SJCRH30 (cell line): ENCODE results near the gene NDUFAF5. TPM values are rescaled to one million over a fixed set of nuclear protein-coding genes. Genes with fewer than 3 reads are reported as not detected.
"Not testable (repeated sequence)": the region's sequence is repeated elsewhere in the genome, so short reads cannot be mapped to it uniquely, and the experiment has no call there.

Experiments used
- DNase-seq, 2 experiments: peaks; one replicate each; pipeline ENCODE4 v3.0.0-alpha.2; 2015 to 2020
- H3K27ac ChIP-seq: fragments of 250-450 bp; sonication (Bioruptor Pico); 2 replicates; pipeline ENCODE4 v1.5.1; 2020; ENCODE audit warnings: mild to moderate bottlenecking, moderate library complexity
- H3K27me3 ChIP-seq: fragments of 250-450 bp; sonication (Bioruptor Pico); 2 replicates; pipeline ENCODE4 v1.5.1; 2020; ENCODE audit warnings: mild to moderate bottlenecking, moderate library complexity
- H3K36me3 ChIP-seq: fragments of 250-450 bp; sonication (Bioruptor Pico); 2 replicates; pipeline ENCODE4 v1.5.1; 2020; ENCODE audit warnings: mild to moderate bottlenecking, moderate library complexity
- H3K4me1 ChIP-seq: fragments of 250-450 bp; sonication (Bioruptor Pico); 2 replicates; pipeline ENCODE4 v1.5.1; 2020; ENCODE audit warnings: mild to moderate bottlenecking, moderate library complexity
- H3K4me3 ChIP-seq: fragments of 250-450 bp; sonication (Bioruptor Pico); 2 replicates; pipeline ENCODE4 v1.5.1; 2020; ENCODE audit warnings: mild to moderate bottlenecking, moderate library complexity
- H3K9me3 ChIP-seq: fragments of 250-450 bp; sonication (Bioruptor Pico); replicated peaks from 2 replicates; pipeline ENCODE4 v1.5.1; 2020; ENCODE audit warnings: mild to moderate bottlenecking, moderate library complexity
- total RNA-seq: library from RNA; depleted of rRNA; stranded (reverse); fragments of >200 nt; shearing (Covaris generic); gene quantifications from 2 replicates; pipeline ENCODE4 v1.2.3, GENCODE V29; 2014; rRNA removed

Gene NDUFAF5, protein sequence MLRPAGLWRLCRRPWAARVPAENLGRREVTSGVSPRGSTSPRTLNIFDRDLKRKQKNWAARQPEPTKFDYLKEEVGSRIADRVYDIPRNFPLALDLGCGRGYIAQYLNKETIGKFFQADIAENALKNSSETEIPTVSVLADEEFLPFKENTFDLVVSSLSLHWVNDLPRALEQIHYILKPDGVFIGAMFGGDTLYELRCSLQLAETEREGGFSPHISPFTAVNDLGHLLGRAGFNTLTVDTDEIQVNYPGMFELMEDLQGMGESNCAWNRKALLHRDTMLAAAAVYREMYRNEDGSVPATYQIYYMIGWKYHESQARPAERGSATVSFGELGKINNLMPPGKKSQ
- total RNA-seq = 29.1 and 36.2 TPM in 2 replicates

DNA sequence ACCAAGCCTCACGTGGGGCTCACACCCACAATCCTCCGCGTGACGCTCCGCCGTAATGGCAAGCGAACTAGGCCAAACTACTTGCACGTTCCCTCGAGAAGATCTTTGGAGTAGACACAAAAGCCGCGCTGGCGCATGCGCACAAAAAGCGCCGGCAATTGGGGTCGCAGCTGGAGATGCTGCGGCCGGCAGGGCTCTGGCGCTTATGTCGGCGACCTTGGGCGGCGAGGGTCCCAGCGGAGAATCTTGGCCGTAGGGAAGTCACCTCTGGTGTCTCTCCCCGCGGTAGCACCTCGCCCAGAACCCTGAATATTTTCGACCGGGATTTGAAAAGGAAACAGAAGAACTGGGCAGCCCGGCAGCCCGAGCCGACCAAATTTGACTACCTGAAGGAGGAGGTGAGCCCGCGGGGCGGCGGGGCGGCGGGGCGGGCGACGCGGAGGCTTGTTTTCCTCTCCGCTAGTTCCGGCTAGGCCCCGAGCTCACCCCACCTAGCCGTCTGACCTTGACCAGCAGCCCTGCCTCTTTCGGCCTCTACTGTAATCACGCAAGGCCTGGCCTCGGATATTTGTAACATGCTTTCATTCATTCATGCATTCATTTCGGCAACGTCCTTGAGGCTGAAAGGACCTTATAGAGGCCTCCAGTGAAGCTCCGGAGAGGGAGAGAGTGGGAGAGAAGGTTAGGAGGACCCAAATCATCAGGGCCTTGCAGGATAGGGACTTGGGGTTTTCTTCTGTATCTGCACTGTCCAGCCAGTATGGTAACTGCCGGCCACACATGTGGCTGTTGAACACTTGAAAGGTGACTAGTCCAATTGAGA lies at the start of gene NDUFAF5, which contains the start of gene ESF1:
TSS of gene NDUFAF5 (plus strand) at position 136 of the 823 bp plus-strand sequence. CDS start at position 177, 41 bp downstream.
TSS of gene ESF1 (minus strand) at position 27 of the 823 bp plus-strand sequence. CDS start 1,779 bp downstream, outside the sequence.
- no peaks in the 10 kb centered on the region for H3K27me3 ChIP-seq
- peak within 1 kb of the TSS; percentile 69 for H3K4me3 ChIP-seq
- H3K9me3 ChIP-seq = no peaks in the 10 kb centered on the region
- H3K27ac ChIP-seq = peak within 1 kb of the TSS; percentile 44
- peaks cover 36% of the 10 kb centered on the region for H3K36me3 ChIP-seq
- DNase-seq = peak; percentile 97 to 98
- no peaks in the 10 kb centered on the region for H3K4me1 ChIP-seq

- DNase-seq = no peak
- peaks cover 13% of the 10 kb centered on the region for H3K4me1 ChIP-seq
- H3K9me3 ChIP-seq = peaks cover 4% of the 10 kb centered on the region; the same call in 1 of the 2 replicates
- H3K4me3 ChIP-seq = no peak overlapping the region
- peaks cover 39% of the 10 kb centered on the region for H3K36me3 ChIP-seq
- no peak overlapping the region for H3K27ac ChIP-seq
- H3K27me3 ChIP-seq = no peaks in the 10 kb centered on the region
Observed at GRCh38 chr20:13735826-13736225, 49.0 kb upstream of the NDUFAF5 start.

DNA sequence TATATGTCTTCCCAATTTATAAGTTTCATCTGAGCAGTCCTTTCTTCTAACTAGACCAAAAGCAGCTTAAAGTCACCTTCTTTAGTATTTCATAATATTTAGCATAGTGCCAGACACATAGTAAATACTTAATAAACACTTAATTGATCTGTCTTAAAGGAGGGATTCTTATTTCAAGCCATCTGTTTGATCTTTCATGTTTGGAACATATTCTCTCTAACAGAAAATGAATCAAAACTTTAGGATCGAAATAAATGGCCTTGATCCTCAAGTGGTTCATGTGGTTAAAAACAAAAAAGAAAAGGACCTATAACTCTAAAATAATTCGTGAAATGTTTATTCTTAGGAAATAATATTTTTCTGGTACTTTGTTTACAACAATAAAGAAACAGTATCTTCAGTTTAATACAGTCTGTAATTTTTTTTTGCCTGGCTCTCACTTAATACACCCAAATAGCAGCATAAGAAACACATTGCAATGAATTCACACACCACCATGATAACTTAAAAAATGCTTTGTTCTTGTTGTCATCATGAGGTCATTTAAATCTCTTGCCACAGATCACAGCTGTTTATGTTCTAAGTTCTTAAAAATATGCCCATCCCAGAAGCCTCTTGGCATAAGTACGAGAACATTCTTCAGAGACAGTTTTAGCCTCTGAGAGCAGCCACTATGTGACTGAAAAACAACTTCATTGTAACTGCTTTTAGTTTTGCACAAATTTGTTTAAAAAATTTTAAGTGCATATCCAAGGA lies 48.2 kb upstream of the NDUFAF5 start:
- H3K4me1 ChIP-seq = peaks cover 13% of the 10 kb centered on the region
- H3K9me3 ChIP-seq = peaks cover 10% of the 10 kb centered on the region; the same call in 1 of the 2 replicates
- H3K36me3 ChIP-seq = peaks cover 43% of the 10 kb centered on the region
- peak in 1 of 2 experiments; percentile 13 for DNase-seq
- no peak overlapping the region for H3K4me3 ChIP-seq
- no peaks in the 10 kb centered on the region for H3K27me3 ChIP-seq
- H3K27ac ChIP-seq = no peak overlapping the region

- H3K4me1 ChIP-seq = peaks cover 13% of the 10 kb centered on the region
- H3K36me3 ChIP-seq = peaks cover 45% of the 10 kb centered on the region
- not testable (repeated sequence) for H3K4me3 ChIP-seq, H3K27me3 ChIP-seq, DNase-seq, H3K27ac ChIP-seq
- peaks cover 14% of the 10 kb centered on the region; the same call in 1 of the 2 replicates for H3K9me3 ChIP-seq
Observed at GRCh38 chr20:13738187-13738586, 46.6 kb upstream of the NDUFAF5 start.

- Histone ChIP-seq H3K27me3 (no peaks in the 10 kb centered on the region), H3K9me3 (peaks cover 19% of the 10 kb centered on the region), H3K4me3 (no peak overlapping the region), H3K36me3 (peaks cover 48% of the 10 kb centered on the region), H3K4me1 (peaks cover 13% of the 10 kb centered on the region), H3K27ac (no peak overlapping the region)
- DNase-seq = peak; percentile 74 to 76
Observed at GRCh38 chr20:13739731-13740649, 44.8 kb upstream of the NDUFAF5 start.

- no peak overlapping the region for H3K27ac ChIP-seq
- DNase-seq = no peak
- H3K36me3 ChIP-seq = peaks cover 53% of the 10 kb centered on the region
- peaks cover 19% of the 10 kb centered on the region for H3K9me3 ChIP-seq
- peaks cover 5% of the 10 kb centered on the region for H3K4me1 ChIP-seq
- H3K4me3 ChIP-seq = no peak overlapping the region
- no peaks in the 10 kb centered on the region for H3K27me3 ChIP-seq
Observed at GRCh38 chr20:13741879-13742278, 42.9 kb upstream of the NDUFAF5 start.

- no peaks in the 10 kb centered on the region for H3K27me3 ChIP-seq
- H3K36me3 ChIP-seq = peaks cover 59% of the 10 kb centered on the region
- DNase-seq = peak; percentile 11 to 20
- H3K4me3 ChIP-seq = no peak overlapping the region
- no peak overlapping the region for H3K27ac ChIP-seq
- peaks cover 19% of the 10 kb centered on the region for H3K9me3 ChIP-seq
- no peaks in the 10 kb centered on the region for H3K4me1 ChIP-seq
Observed at GRCh38 chr20:13744352-13744751, 40.5 kb upstream of the NDUFAF5 start.

DNA sequence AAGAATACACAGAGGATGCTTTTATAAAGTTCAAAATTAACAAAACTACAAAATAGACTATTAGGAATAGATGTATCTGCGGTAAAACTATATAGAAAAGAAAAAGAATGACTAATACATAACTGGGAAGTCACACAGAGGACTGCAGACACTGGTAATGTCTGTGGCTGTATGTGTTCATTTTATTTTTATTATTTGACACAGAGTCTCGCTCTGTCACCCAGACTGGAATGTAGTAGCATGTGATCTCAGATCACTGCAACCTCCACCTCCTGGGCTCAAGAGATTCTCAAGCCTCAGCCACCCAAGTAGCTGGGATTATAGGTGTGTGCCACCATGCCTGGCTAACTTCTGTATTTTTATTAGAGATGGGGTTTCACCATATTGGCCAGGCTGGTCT lies 39.0 kb upstream of the NDUFAF5 start:
- H3K36me3 ChIP-seq = peaks cover 64% of the 10 kb centered on the region
- H3K27me3 ChIP-seq = no peaks in the 10 kb centered on the region
- no peak overlapping the region for H3K27ac ChIP-seq
- no peak overlapping the region for H3K4me3 ChIP-seq
- H3K4me1 ChIP-seq = no peaks in the 10 kb centered on the region
- DNase-seq = no peak
- peaks cover 15% of the 10 kb centered on the region for H3K9me3 ChIP-seq

DNA sequence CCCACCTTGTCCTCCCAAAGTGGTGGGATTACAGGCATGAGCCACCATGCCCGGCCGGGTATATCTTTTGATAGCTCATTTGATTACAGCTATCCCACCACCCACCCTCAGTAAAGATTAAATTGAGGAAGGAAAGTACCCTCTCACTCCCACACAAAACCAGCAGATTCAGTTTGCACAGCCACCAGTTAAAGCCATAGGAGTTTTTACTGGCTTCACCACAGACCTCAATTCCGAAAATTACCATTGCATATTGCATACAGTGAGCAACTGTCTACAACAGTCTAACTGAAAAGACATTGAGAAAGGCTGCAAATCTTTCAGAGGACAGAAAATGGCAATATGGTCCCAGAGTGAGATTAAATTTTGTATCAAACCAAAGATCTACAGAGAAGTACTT lies 35.0 kb upstream of the NDUFAF5 start:
- no peaks in the 10 kb centered on the region for H3K9me3 ChIP-seq
- no peak for DNase-seq
- H3K36me3 ChIP-seq = peaks cover 49% of the 10 kb centered on the region
- H3K4me3 ChIP-seq = no peak overlapping the region
- no peaks in the 10 kb centered on the region for H3K27me3 ChIP-seq
- no peaks in the 10 kb centered on the region for H3K4me1 ChIP-seq
- no peak overlapping the region for H3K27ac ChIP-seq

GRCh38 chr20:13753436-13754036 lies 31.3 kb upstream of the NDUFAF5 start:
- no peak for DNase-seq
- Histone ChIP-seq H3K4me1 (no peaks in the 10 kb centered on the region), H3K9me3 (no peaks in the 10 kb centered on the region), H3K4me3 (no peak overlapping the region), H3K36me3 (peaks cover 66% of the 10 kb centered on the region), H3K27me3 (no peaks in the 10 kb centered on the region), H3K27ac (no peak overlapping the region)

DNA sequence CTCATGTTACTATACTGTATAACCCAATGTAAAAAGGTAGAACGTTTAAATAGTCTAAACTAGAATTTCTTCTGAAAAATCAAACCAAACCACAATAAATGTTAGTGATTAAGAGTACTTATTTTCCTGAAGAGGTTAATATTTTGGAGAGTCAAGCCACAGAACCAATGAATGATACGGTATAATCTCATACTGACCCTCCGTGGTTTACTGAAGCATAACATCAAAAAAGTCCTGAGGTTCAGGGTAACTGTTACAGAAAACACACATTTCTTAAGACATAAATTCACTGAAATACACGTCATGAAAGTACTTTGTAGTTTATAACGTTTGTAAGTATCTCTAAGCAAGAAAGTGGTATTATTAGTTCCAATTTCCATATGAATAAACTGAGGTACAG lies 29.0 kb upstream of the NDUFAF5 start:
- DNase-seq = no peak
- Histone ChIP-seq H3K27ac (no peak overlapping the region), H3K4me1 (no peaks in the 10 kb centered on the region), H3K36me3 (peaks cover 70% of the 10 kb centered on the region), H3K4me3 (no peak overlapping the region), H3K9me3 (no peaks in the 10 kb centered on the region), H3K27me3 (no peaks in the 10 kb centered on the region)

DNA sequence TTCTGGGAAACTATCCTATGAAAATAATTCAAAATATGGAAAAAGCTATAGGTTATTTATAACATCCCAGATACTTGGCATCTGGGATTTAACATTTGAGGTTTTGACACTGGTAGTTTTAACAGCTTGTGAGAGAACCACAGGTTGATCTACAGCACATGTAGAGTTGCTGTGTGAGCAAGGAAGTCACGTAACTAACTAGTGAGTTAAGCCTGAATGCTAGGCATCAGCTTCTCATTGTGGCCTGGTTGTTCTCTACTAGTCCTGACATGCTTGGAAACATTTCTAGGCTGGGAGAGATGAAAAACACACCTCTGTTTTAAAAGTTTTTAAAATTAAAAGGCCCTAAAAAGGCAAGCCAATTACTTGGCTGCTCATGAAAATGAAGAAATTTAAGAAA lies 28.3 kb upstream of the NDUFAF5 start:
- H3K36me3 ChIP-seq = peaks cover 69% of the 10 kb centered on the region
- DNase-seq = no peak
- H3K4me1 ChIP-seq = no peaks in the 10 kb centered on the region

DNA sequence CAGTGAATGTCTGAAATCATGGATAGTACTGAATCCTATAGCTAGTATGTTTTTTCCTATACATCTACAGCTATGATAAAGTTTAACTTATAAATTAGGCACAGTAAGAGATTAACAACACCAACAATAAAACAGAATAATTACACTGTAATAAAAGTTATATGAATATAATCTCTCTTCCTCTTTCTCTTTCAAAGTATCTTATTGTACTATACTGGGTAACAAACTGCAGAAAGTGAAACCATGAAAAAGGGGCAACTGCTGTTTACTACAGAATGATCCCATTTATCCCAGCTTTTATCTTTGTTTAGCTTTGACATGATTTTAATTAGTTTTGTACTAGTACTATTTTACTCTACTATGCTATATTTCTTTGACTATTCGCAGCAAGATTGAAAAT lies 25.9 kb upstream of the NDUFAF5 start:
- no peaks in the 10 kb centered on the region for H3K27me3 ChIP-seq
- H3K27ac ChIP-seq = no peak overlapping the region
- peaks cover 80% of the 10 kb centered on the region for H3K36me3 ChIP-seq
- no peak overlapping the region for H3K4me3 ChIP-seq
- peaks cover 4% of the 10 kb centered on the region; the same call in 1 of the 2 replicates for H3K9me3 ChIP-seq
- no peaks in the 10 kb centered on the region for H3K4me1 ChIP-seq
- DNase-seq = no peak

More for the DNA sequence above, 28.3 kb upstream of the NDUFAF5 start:
- H3K4me3 ChIP-seq = no peak overlapping the region
- H3K27ac ChIP-seq = no peak overlapping the region
- peaks cover 1% of the 10 kb centered on the region; the same call in 1 of the 2 replicates for H3K9me3 ChIP-seq
- H3K27me3 ChIP-seq = no peaks in the 10 kb centered on the region
